ENCODE measurements around the gene FABP1. TPM values are rescaled to one million over a fixed set of nuclear protein-coding genes. Genes with fewer than 3 reads are reported as not detected.
A peak's percentile ranks its signal among the peaks of the same experiment; 100 is the strongest.

Gene FABP1
- total and polyA plus RNA-seq, 2 donors (not counting 1 experiment from before 2014, with no cell fraction given) = not detected

- no peak for TF ChIP-seq EZH2 (IDR thresholded peaks at IDR 0.05; ENCODE audit: low read length, missing control alignments)
- no peak for TF ChIP-seq CTCF (conservative IDR thresholded peaks at IDR 0.05 in 1 of 2, IDR thresholded peaks at IDR 0.05 in 1 of 2; ENCODE audit: low read depth in 1 of 2, low read length in 2 of 2)
- no peaks in the 10 kb centered on the region for H3K9me3 ChIP-seq (ENCODE audit: control insufficient read depth, insufficient read depth, low read depth, low read length)
Measured at GRCh38 chr2:88077080-88077479, 50.8 kb downstream of the FABP1 start.

GRCh38 chr2:88074854-88075292, 53.0 kb downstream of the FABP1 start:
- Histone ChIP-seq H3K36me3 (ENCODE audit: control insufficient read depth, insufficient read depth, low read length) (no peaks in the 10 kb centered on the region), H3K27me3 (ENCODE audit: control insufficient read depth, insufficient read depth, low read length) (no peaks in the 10 kb centered on the region), H3K9me3 (ENCODE audit: control insufficient read depth, insufficient read depth, low read depth, low read length) (no peaks in the 10 kb centered on the region), H3K4me1 (ENCODE audit: control insufficient read depth, extremely low read depth, insufficient read depth, low read length) (no peaks in the 10 kb centered on the region), H3K4me2 (ENCODE audit: extremely low read depth, insufficient read depth, low read length) (no peak overlapping the region), H3K79me2 (ENCODE audit: control insufficient read depth, insufficient read depth, low read length) (no peaks in the 10 kb centered on the region), H3K27ac (ENCODE audit: insufficient read depth, low read length) (no peak overlapping the region), H3K9ac (ENCODE audit: insufficient read depth, low read length) (no peak overlapping the region), H2AFZ (ENCODE audit: low read length) (no peak overlapping the region), H4K20me1 (ENCODE audit: control insufficient read depth, extremely low read depth, insufficient read depth, low read length) (no peaks in the 10 kb centered on the region), H3K4me3 (replicated peaks in 1 of 4; ENCODE audit: control extremely low read depth in 1 of 4, insufficient read depth in 1 of 4, low read depth in 3 of 4, low read length in 4 of 4) (no peak overlapping the region)
- DNase-seq (ENCODE audit: low read depth in 2 of 2) = peak; percentile 82 to 89
- TF ChIP-seq EZH2 (IDR thresholded peaks at IDR 0.05; ENCODE audit: low read length, missing control alignments) (no peak), CTCF (conservative IDR thresholded peaks at IDR 0.05 in 1 of 2, IDR thresholded peaks at IDR 0.05 in 1 of 2; ENCODE audit: low read depth in 1 of 2, low read length in 2 of 2) (no peak)

More at GRCh38 chr2:88077080-88077479, 50.8 kb downstream of the FABP1 start:
- Histone ChIP-seq H4K20me1 (ENCODE audit: control insufficient read depth, extremely low read depth, insufficient read depth, low read length) (no peaks in the 10 kb centered on the region), H3K4me1 (ENCODE audit: control insufficient read depth, extremely low read depth, insufficient read depth, low read length) (no peaks in the 10 kb centered on the region), H3K27me3 (ENCODE audit: control insufficient read depth, insufficient read depth, low read length) (no peaks in the 10 kb centered on the region), H3K9ac (ENCODE audit: insufficient read depth, low read length) (no peak overlapping the region), H3K36me3 (ENCODE audit: control insufficient read depth, insufficient read depth, low read length) (no peaks in the 10 kb centered on the region), H3K4me3 (replicated peaks in 1 of 4; ENCODE audit: control extremely low read depth in 1 of 4, insufficient read depth in 1 of 4, low read depth in 3 of 4, low read length in 4 of 4) (no peak overlapping the region), H3K27ac (ENCODE audit: insufficient read depth, low read length) (no peak overlapping the region), H2AFZ (ENCODE audit: low read length) (no peak overlapping the region), H3K79me2 (ENCODE audit: control insufficient read depth, insufficient read depth, low read length) (no peaks in the 10 kb centered on the region), H3K4me2 (ENCODE audit: extremely low read depth, insufficient read depth, low read length) (no peak overlapping the region)
- no peak for DNase-seq (ENCODE audit: low read depth in 2 of 2)

GRCh38 chr2:88074150-88074549, 53.7 kb downstream of the FABP1 start:
- no peak overlapping the region for H3K9ac ChIP-seq (ENCODE audit: insufficient read depth, low read length)
- H4K20me1 ChIP-seq (ENCODE audit: control insufficient read depth, extremely low read depth, insufficient read depth, low read length) = no peaks in the 10 kb centered on the region
- H3K4me3 ChIP-seq (replicated peaks in 1 of 4; ENCODE audit: control extremely low read depth in 1 of 4, insufficient read depth in 1 of 4, low read depth in 3 of 4, low read length in 4 of 4) = no peak overlapping the region
- H3K4me1 ChIP-seq (ENCODE audit: control insufficient read depth, extremely low read depth, insufficient read depth, low read length) = no peaks in the 10 kb centered on the region
- peaks cover 2% of the 10 kb centered on the region for H3K27me3 ChIP-seq (ENCODE audit: control insufficient read depth, insufficient read depth, low read length)
- DNase-seq (ENCODE audit: low read depth in 2 of 2) = no peak
- TF ChIP-seq CTCF (conservative IDR thresholded peaks at IDR 0.05 in 1 of 2, IDR thresholded peaks at IDR 0.05 in 1 of 2; ENCODE audit: low read depth in 1 of 2, low read length in 2 of 2) (no peak), EZH2 (IDR thresholded peaks at IDR 0.05; ENCODE audit: low read length, missing control alignments) (no peak)
- H3K79me2 ChIP-seq (ENCODE audit: control insufficient read depth, insufficient read depth, low read length) = no peaks in the 10 kb centered on the region
- H3K27ac ChIP-seq (ENCODE audit: insufficient read depth, low read length) = no peak overlapping the region
- H2AFZ ChIP-seq (ENCODE audit: low read length) = no peak overlapping the region
- H3K9me3 ChIP-seq (ENCODE audit: control insufficient read depth, insufficient read depth, low read depth, low read length) = no peaks in the 10 kb centered on the region
- no peaks in the 10 kb centered on the region for H3K36me3 ChIP-seq (ENCODE audit: control insufficient read depth, insufficient read depth, low read length)
- H3K4me2 ChIP-seq (ENCODE audit: extremely low read depth, insufficient read depth, low read length) = no peak overlapping the region

Other genes with a start within 250 kb of the FABP1 start
- 46.0 and 268 TPM in 2 replicates for gene RNU2-63P, start 111.5 kb downstream of the FABP1 start, total RNA-seq
- not detected in 2 replicates for gene RNU2-63P, start 111.5 kb downstream of the FABP1 start, polyA plus RNA-seq
- gene KRCC1, start 72.3 kb downstream of the FABP1 start, total RNA-seq = 36.7 and 39.3 TPM in 2 replicates
- gene KRCC1, start 72.3 kb downstream of the FABP1 start, polyA plus RNA-seq = 24.3 and 44.4 TPM in 2 replicates
- not detected in 2 replicates for gene SMYD1, start 60.2 kb downstream of the FABP1 start, total RNA-seq
- not detected in 2 replicates for gene SMYD1, start 60.2 kb downstream of the FABP1 start, polyA plus RNA-seq
- 9.9 and 17.5 TPM in 2 replicates for gene THNSL2, start 42.3 kb upstream of the FABP1 start, total RNA-seq
- gene THNSL2, start 42.3 kb upstream of the FABP1 start, polyA plus RNA-seq = 6.0 TPM in 1 of 2 replicates, not detected in the other

All from fibroblast of lung (primary cell).